ENCODE measurements around the gene DENND1A. TPM values are rescaled to one million over a fixed set of nuclear protein-coding genes. Genes with fewer than 3 reads are reported as not detected.

DENND1A gene
- total RNA-seq, 4 donors from 2014 or later: 19.2 to 26.9 (median 24.0) TPM

GRCh38 chr9:123513554-123513953 is 416.4 kb downstream of the DENND1A start:
- Histone ChIP-seq H3K27me3 (no peaks in the 10 kb centered on the region), H3K9me3 (no peaks in the 10 kb centered on the region), H3K27ac (replicated peaks in 1 of 4) (no peak overlapping the region), H3K4me3 (no peak overlapping the region), H3K36me3 (peaks cover 0 to 8% (median 0%) of the 10 kb centered on the region in 4 donors), H3K4me1 (no peaks in the 10 kb centered on the region)
- 96% methylated on average over 2 of the region's 2 CpGs for WGBS
- intact Hi-C loops (cut with DNase I): no loop called here
- no peak for DNase-seq (ENCODE audit: extremely low spot score)
- no peak for TF ChIP-seq EP300 (IDR thresholded peaks at IDR 0.05)
- TF ChIP-seq POLR2AphosphoS5 (IDR thresholded peaks at IDR 0.05): no peak
- TF ChIP-seq CTCF (IDR thresholded peaks at IDR 0.05): no peak
- TF ChIP-seq POLR2A (IDR thresholded peaks at IDR 0.05; ENCODE audit: low read depth): no peak

GRCh38 chr9:123511326-123512277 is 418.3 kb downstream of the DENND1A start:
- peaks cover 0 to 8% (median 0%) of the 10 kb centered on the region in 4 donors for H3K36me3 ChIP-seq
- intact Hi-C loops (cut with DNase I): no loop called here
- TF ChIP-seq CTCF (IDR thresholded peaks at IDR 0.05) (no peak), POLR2A (IDR thresholded peaks at IDR 0.05; ENCODE audit: low read depth) (no peak), POLR2AphosphoS5 (IDR thresholded peaks at IDR 0.05) (no peak), EP300 (IDR thresholded peaks at IDR 0.05) (no peak)
- WGBS: 85% methylated on average over 13 of the region's 15 CpGs
- no peaks in the 10 kb centered on the region for H3K9me3 ChIP-seq
- no peaks in the 10 kb centered on the region for H3K27me3 ChIP-seq
- H3K4me1 ChIP-seq: peaks cover 0 to 4% (median 0%) of the 10 kb centered on the region in 4 donors
- no peak overlapping the region for H3K4me3 ChIP-seq
- DNase-seq (ENCODE audit: extremely low spot score): no peak
- no peak overlapping the region for H3K27ac ChIP-seq (replicated peaks in 1 of 4)

GRCh38 chr9:123509646-123510045 is 420.3 kb downstream of the DENND1A start:
- 97% methylated on average over 2 of the region's 2 CpGs for WGBS
- Histone ChIP-seq H3K9me3 (no peaks in the 10 kb centered on the region), H3K27ac (replicated peaks in 1 of 4) (no peak overlapping the region), H3K4me1 (peaks cover 0 to 4% (median 0%) of the 10 kb centered on the region in 4 donors), H3K36me3 (peaks cover 0 to 8% (median 0%) of the 10 kb centered on the region in 4 donors), H3K4me3 (no peak overlapping the region), H3K27me3 (no peaks in the 10 kb centered on the region)
- TF ChIP-seq POLR2AphosphoS5 (IDR thresholded peaks at IDR 0.05) (no peak), EP300 (IDR thresholded peaks at IDR 0.05) (no peak), POLR2A (IDR thresholded peaks at IDR 0.05; ENCODE audit: low read depth) (no peak), CTCF (IDR thresholded peaks at IDR 0.05) (no peak)
- intact Hi-C loops (cut with DNase I): no loop called here
- DNase-seq (ENCODE audit: extremely low spot score): no peak

- Histone ChIP-seq H3K36me3 (peaks cover 0 to 3% (median 0%) of the 10 kb centered on the region in 4 donors), H3K4me3 (peak overlapping the region; percentile 2 to 24 (median 16))
Observed at GRCh38 chr9:123508048-123508447, 421.9 kb downstream of the DENND1A start.

More at GRCh38 chr9:123508048-123508447, 421.9 kb downstream of the DENND1A start:
- no peaks in the 10 kb centered on the region for H3K9me3 ChIP-seq
- no peaks in the 10 kb centered on the region for H3K27me3 ChIP-seq
- H3K27ac ChIP-seq (replicated peaks in 1 of 4): no peak overlapping the region
- DNase-seq (ENCODE audit: extremely low spot score): no peak
- 73% methylated on average over 6 of the region's 6 CpGs for WGBS
- intact Hi-C loops (cut with DNase I): no loop called here
- no peak for TF ChIP-seq EP300 (IDR thresholded peaks at IDR 0.05)
- TF ChIP-seq POLR2AphosphoS5 (IDR thresholded peaks at IDR 0.05): no peak
- TF ChIP-seq CTCF (IDR thresholded peaks at IDR 0.05): no peak
- TF ChIP-seq POLR2A (IDR thresholded peaks at IDR 0.05; ENCODE audit: low read depth): no peak
- peaks cover 0 to 4% (median 0%) of the 10 kb centered on the region in 4 donors for H3K4me1 ChIP-seq
